Hippocampal formation (tissue), 2 donors: ENCODE data around the gene JAK3.
"Not testable (repeated sequence)": the region's sequence is repeated elsewhere in the genome, so short reads cannot be mapped to it uniquely, and the experiment has no call there.

Experiments
- DNase-seq, 2 donors: peaks; one replicate each; lab custom pipeline; 2025; lab: John Stamatoyannopoulos, UW

Gene JAK3

GRCh38 chr19:17777840-17778239 is 69.9 kb downstream of the JAK3 start:
- DNase-seq, result not testable (repeated sequence)

DNA sequence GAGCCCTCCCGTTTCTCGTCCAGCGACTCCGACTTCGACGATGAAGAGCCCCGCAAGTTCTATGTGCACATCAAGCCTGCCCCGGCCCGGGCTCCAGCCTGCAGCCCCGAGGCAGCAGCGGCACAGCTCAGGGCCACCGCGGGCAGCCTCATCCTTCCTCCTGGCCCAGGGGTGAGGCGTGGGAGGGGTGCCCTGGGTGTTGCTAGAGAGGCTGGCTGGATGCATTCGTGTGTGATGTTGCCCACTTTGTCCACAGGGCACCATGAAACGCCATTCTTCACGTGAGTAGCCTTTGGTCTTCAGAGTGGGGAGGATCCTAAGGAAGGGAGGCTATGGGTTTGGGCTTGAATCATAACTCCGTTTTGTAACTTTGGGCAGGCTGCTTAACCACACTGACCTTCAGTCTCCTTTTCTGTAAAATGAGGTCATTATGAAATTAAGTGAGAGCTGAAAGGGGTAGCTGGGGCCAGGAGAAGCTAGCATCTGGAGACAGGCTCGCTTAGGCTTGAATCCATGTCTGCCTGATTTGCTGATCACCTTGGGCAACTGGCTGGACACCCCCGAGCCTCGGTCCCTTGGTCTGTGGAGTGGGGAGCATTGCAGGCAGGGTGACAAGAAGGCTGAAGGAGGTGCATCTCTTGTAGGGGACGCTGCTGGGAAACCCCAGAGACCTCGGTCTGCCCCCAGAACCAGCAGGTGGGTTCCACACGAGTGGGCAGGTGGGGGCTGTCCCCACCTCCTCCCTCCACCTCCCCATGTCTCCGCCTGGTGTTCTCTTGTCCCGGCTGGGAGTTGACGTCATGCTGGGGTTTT is 71.6 kb downstream of the JAK3 start:
- no peak for DNase-seq

DNA sequence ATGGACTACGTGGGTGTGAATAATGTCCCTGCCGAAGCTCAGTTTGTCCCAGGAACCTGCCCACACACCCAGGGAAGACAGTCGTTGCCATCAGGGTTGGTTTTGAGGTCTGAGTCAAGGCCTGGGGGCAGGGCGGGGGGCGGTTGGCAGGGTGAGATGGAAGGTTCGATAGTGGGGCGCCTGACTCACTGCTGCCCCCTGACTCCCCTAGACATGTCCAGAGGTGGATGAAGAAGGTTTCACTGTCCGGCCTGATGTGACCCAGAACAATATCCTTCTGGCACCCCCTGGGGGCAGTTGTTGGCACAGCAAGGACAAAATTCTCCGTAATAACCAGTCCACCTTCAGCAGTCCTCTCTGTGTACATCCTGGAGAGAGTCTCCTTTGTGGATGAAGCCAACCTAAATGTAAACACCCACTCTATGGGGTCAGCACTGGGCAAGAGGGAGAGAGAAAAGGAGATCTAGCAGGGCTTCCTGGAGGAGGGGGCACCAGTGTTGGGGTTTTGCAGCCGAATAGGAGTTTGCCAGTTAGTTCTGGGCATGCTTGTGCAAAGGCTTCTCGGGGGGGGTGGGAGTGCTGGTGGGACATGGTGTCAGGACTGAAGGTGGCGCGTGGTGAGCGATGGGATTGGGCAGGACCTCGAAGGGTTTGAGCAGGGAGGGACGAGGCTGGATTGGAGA is 72.4 kb downstream of the JAK3 start:
- no peak for DNase-seq
